Progenitor cell of endocrine pancreas (in vitro differentiated cells): ENCODE results near the gene TIAM2. TPM values are rescaled to one million over a fixed set of nuclear protein-coding genes. Genes with fewer than 3 reads are reported as not detected.

ENCODE experiments used
- DNase-seq: peaks from one replicate; pipeline ENCODE4 v3.0.0; 2021; ENCODE audit warnings: low spot score; ENCODE audit not compliant: unreplicated experiment
- H3K27ac Mint-ChIP-seq: 2 replicates; pipeline ENCODE4 v1.8.0; 2021; ENCODE audit warnings: mild to moderate bottlenecking, moderate library complexity, mixed read lengths
- H3K27me3 Mint-ChIP-seq: 2 replicates; pipeline ENCODE4 v1.8.0; 2021; ENCODE audit warnings: mixed read lengths
- H3K36me3 Mint-ChIP-seq: 2 replicates; pipeline ENCODE4 v1.8.0; 2022; ENCODE audit warnings: mixed read lengths; ENCODE audit not compliant: insufficient read depth
- H3K4me1 Mint-ChIP-seq: 2 replicates; pipeline ENCODE4 v1.8.0; 2021; ENCODE audit warnings: low read depth, mixed read lengths
- H3K4me3 Mint-ChIP-seq: 2 replicates; pipeline ENCODE4 v1.8.0; 2021; ENCODE audit warnings: low read depth, mild to moderate bottlenecking, moderate library complexity, mixed read lengths
- H3K9me3 Mint-ChIP-seq: 2 replicates; pipeline ENCODE4 v1.8.0; 2021; ENCODE audit warnings: low read depth, mixed read lengths
- CTCF ChIP-seq: fragments of 200-600 bp; sonication (generic); IDR thresholded peaks from one replicate; pipeline ENCODE4 v1.5.0; 2021; ENCODE audit warnings: antibody characterized with exemption, mild to moderate bottlenecking; ENCODE audit not compliant: unreplicated experiment
- total RNA-seq: library from RNA; stranded (reverse); gene quantifications from 2 replicates; pipeline ENCODE4 v1.2.1, GENCODE V29; 2021

The TIAM2 gene
- total RNA-seq, 1 donor from 2014 or later, result 14.3 TPM

GRCh38 chr6:155107432-155108069 is 112.4 kb downstream of the TIAM2 start:
- Mint-ChIP-seq H3K9me3 (no peaks in the 10 kb centered on the region), H3K27ac (no peak overlapping the region), H3K27me3 (peaks cover 6% of the 10 kb centered on the region), H3K4me3 (no peak overlapping the region), H3K36me3 (no peaks in the 10 kb centered on the region), H3K4me1 (peaks cover 5% of the 10 kb centered on the region)
- TF ChIP-seq CTCF, result no peak
- DNase-seq, result no peak

- DNase-seq, result no peak
- H3K27ac Mint-ChIP-seq, result no peak overlapping the region
- H3K4me3 Mint-ChIP-seq, result no peak overlapping the region
Observed at GRCh38 chr6:155108070-155108820, 113.1 kb downstream of the TIAM2 start.

GRCh38 chr6:155110721-155111120 is 115.6 kb downstream of the TIAM2 start:
- Mint-ChIP-seq H3K36me3 (no peaks in the 10 kb centered on the region), H3K4me3 (no peak overlapping the region), H3K4me1 (peaks cover 5% of the 10 kb centered on the region), H3K27me3 (peaks cover 9% of the 10 kb centered on the region), H3K27ac (no peak overlapping the region), H3K9me3 (no peaks in the 10 kb centered on the region)
- no peak for DNase-seq
- no peak for TF ChIP-seq CTCF

More at GRCh38 chr6:155108070-155108820, 113.1 kb downstream of the TIAM2 start:
- Mint-ChIP-seq H3K27me3 (peaks cover 9% of the 10 kb centered on the region), H3K36me3 (no peaks in the 10 kb centered on the region), H3K9me3 (no peaks in the 10 kb centered on the region), H3K4me1 (peaks cover 5% of the 10 kb centered on the region)
- no peak for TF ChIP-seq CTCF

GRCh38 chr6:155112757-155113156 is 117.6 kb downstream of the TIAM2 start:
- no peaks in the 10 kb centered on the region for H3K9me3 Mint-ChIP-seq
- no peak overlapping the region for H3K4me3 Mint-ChIP-seq
- TF ChIP-seq CTCF, result no peak
- H3K27ac Mint-ChIP-seq, result peak overlapping the region; percentile 30
- no peak for DNase-seq
- peaks cover 9% of the 10 kb centered on the region for H3K27me3 Mint-ChIP-seq
- peaks cover 2% of the 10 kb centered on the region for H3K36me3 Mint-ChIP-seq
- peaks cover 4% of the 10 kb centered on the region for H3K4me1 Mint-ChIP-seq

GRCh38 chr6:155115893-155116570 is 120.9 kb downstream of the TIAM2 start:
- Mint-ChIP-seq H3K36me3 (peaks cover 2% of the 10 kb centered on the region), H3K4me3 (no peak overlapping the region), H3K27ac (no peak overlapping the region), H3K9me3 (no peaks in the 10 kb centered on the region), H3K27me3 (peaks cover 9% of the 10 kb centered on the region), H3K4me1 (no peaks in the 10 kb centered on the region)
- TF ChIP-seq CTCF, result no peak
- no peak for DNase-seq
